ENCODE data around the gene FAM107A. TPM values are rescaled to one million over a fixed set of nuclear protein-coding genes. Genes with fewer than 3 reads are reported as not detected.
A peak's percentile ranks its signal among the peaks of the same experiment; 100 is the strongest.

Gene FAM107A
- total RNA-seq, 1 donor from 2014 or later = 0.63 TPM

DNA sequence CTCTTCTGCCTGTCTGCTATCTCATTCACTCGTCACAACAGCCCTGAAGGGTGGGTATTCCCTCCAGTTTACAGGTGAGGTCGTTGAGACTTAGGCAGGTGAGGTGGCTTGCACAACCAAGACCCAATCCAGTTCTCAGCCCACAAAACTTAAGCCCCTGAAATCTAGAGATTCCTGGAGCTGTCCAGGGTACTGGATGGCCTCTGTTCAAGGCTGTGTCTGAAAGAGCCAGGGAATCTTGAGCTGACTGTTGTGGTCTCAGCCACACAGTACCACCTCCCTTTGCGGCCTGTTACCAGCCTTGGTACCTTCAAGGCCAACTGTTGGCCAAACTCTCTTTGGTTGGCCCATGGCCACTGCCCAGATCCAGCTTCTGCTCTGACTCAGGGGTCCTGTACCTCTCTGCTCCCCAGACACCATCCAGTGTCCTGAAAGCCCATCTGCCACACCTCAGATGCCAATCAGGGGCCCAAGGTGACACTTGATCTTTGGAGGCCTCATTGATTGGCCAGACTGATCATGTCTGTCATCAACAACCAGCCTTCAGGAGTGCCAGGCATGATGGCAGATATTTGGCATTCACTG lies 10.9 kb upstream of the FAM107A start:
- TF ChIP-seq, protein P1, sequence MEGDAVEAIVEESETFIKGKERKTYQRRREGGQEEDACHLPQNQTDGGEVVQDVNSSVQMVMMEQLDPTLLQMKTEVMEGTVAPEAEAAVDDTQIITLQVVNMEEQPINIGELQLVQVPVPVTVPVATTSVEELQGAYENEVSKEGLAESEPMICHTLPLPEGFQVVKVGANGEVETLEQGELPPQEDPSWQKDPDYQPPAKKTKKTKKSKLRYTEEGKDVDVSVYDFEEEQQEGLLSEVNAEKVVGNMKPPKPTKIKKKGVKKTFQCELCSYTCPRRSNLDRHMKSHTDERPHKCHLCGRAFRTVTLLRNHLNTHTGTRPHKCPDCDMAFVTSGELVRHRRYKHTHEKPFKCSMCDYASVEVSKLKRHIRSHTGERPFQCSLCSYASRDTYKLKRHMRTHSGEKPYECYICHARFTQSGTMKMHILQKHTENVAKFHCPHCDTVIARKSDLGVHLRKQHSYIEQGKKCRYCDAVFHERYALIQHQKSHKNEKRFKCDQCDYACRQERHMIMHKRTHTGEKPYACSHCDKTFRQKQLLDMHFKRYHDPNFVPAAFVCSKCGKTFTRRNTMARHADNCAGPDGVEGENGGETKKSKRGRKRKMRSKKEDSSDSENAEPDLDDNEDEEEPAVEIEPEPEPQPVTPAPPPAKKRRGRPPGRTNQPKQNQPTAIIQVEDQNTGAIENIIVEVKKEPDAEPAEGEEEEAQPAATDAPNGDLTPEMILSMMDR (IDR thresholded peaks at IDR 0.05; ENCODE audit: insufficient read depth, low read length, poor library complexity, severe bottlenecking) = no peak
- Histone ChIP-seq H3K27me3 (ENCODE audit: control insufficient read depth, insufficient read depth, low read length) (peaks cover 15% of the 10 kb centered on the region), H3K36me3 (ENCODE audit: control insufficient read depth, insufficient read depth, low read length) (no peaks in the 10 kb centered on the region), H3K4me3 (ENCODE audit: low read depth, low read length) (no peak overlapping the region)
- DNase-seq (ENCODE audit: low read depth) = no peak

DNA sequence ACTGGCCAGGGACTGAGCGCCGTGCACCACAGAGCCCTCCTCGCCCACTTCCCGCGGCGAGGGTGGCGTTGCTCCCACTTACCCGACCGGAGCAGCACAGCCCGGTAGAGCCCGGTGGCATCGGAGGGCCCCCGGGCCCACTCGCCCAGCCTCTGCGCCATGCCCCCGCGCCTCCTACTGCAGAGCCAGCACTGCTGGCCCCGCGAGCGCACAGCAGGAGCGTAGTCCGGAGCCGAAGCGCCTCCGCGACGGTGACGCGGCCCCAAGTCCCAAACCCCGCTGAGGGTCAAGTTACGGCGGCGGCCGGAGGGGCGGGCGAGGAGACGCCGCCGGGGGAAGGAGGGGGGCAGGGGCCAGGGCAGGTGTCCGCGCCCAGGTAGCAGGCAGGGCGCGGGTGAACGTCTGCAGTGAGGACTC lies 9.6 kb upstream of the FAM107A start:
- TF ChIP-seq, protein P1 (IDR thresholded peaks at IDR 0.05; ENCODE audit: insufficient read depth, low read length, poor library complexity, severe bottlenecking) = no peak
- Histone ChIP-seq H3K27me3 (ENCODE audit: control insufficient read depth, insufficient read depth, low read length) (peaks cover 15% of the 10 kb centered on the region), H3K36me3 (ENCODE audit: control insufficient read depth, insufficient read depth, low read length) (no peaks in the 10 kb centered on the region), H3K4me3 (ENCODE audit: low read depth, low read length) (no peak overlapping the region)
- DNase-seq (ENCODE audit: low read depth) = no peak

DNA sequence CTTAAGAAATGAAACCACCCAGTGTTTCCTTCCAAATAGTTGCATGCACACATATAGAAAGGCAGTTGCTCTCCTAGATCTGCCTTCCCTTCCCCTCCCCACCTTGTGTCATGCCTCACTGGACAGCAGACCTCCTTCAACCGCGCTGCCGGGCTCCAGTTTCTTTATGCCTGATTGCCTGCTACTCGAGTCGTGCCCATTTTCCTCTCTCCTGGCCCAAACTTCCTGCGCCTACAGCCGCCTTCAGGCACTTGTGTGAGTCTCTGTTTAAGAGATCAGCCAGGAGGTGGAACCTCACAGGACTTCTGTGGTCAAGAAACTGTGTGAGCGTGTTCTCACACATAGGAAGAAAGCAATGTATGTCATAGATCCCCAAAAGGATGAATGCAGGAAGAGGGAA lies 8.8 kb upstream of the FAM107A start:
- Histone ChIP-seq H3K4me3 (ENCODE audit: low read depth, low read length) (no peak overlapping the region), H3K36me3 (ENCODE audit: control insufficient read depth, insufficient read depth, low read length) (no peaks in the 10 kb centered on the region), H3K27me3 (ENCODE audit: control insufficient read depth, insufficient read depth, low read length) (peaks cover 15% of the 10 kb centered on the region)
- TF ChIP-seq, protein P1 (IDR thresholded peaks at IDR 0.05; ENCODE audit: insufficient read depth, low read length, poor library complexity, severe bottlenecking) = no peak
- DNase-seq (ENCODE audit: low read depth) = no peak

DNA sequence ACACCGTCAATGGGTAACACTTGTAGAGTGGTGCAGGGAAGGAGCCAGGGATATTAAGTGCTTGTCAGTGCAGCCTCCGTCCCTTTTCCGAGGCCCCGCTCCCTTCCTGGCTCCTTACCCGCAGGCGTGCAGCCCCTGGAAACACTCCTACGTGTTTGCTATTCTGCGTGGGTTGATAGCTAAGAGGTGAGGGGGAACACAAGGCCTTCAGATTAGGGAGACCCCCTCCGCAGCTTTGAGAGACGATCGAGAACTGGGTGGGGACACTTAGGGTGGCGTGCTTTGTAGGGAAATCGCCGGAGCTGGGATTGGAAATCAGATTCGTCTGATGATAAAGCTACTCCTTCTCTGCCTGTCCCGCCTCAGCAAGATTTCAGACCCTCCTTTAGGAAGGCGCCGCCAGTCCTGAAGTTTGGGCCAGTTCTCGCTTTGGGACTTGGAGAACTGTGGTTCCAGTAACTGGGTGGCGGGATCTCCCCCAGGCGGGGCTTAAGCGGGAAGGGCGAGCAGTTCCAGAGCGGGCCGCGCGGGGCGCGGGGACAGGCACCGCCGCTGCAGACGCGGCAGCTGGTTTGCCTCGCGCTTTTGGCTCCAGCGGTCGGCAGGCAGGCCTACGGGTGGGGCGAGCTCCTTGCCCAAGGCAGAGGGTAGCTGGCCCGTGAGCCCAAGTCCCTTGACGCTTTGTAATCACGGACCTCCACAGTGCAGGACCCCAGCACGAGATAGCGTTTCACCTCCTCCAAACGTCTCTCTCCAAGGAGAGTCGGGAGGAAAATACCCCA lies 8.0 kb upstream of the FAM107A start:
- DNase-seq (ENCODE audit: low read depth) = no peak
- H3K27me3 ChIP-seq (ENCODE audit: control insufficient read depth, insufficient read depth, low read length) = peaks cover 15% of the 10 kb centered on the region
- H3K4me3 ChIP-seq (ENCODE audit: low read depth, low read length) = peak overlapping the region; percentile 40
- TF ChIP-seq, protein P1 (IDR thresholded peaks at IDR 0.05; ENCODE audit: insufficient read depth, low read length, poor library complexity, severe bottlenecking) = peak; percentile 63
- H3K36me3 ChIP-seq (ENCODE audit: control insufficient read depth, insufficient read depth, low read length) = no peaks in the 10 kb centered on the region

DNA sequence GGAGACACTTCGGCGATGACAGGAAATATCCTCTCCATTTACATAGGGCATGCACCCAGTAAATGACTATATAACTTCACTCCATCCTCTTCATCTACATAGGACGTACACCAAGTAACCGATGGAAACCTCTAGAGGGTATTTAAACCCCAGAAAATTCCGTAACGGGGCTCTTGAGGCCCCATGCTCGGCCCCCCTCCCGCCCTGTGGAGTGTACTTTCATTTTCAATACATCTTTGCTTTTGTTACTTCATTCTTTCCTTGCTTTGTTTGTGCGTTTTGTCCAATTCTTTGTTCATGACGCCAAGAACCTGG lies 7.5 kb upstream of the FAM107A start:
- TF ChIP-seq, protein P1 (IDR thresholded peaks at IDR 0.05; ENCODE audit: insufficient read depth, low read length, poor library complexity, severe bottlenecking) = no peak
- Histone ChIP-seq H3K36me3 (ENCODE audit: control insufficient read depth, insufficient read depth, low read length) (no peaks in the 10 kb centered on the region), H3K4me3 (ENCODE audit: low read depth, low read length) (peak overlapping the region; percentile 40), H3K27me3 (ENCODE audit: control insufficient read depth, insufficient read depth, low read length) (peaks cover 15% of the 10 kb centered on the region)
- no peak for DNase-seq (ENCODE audit: low read depth)
